ENCODE results near the gene RNF6. TPM values are rescaled to one million over a fixed set of nuclear protein-coding genes. Genes with fewer than 3 reads are reported as not detected.

RNF6 gene
- total and polyA plus RNA-seq, 2 donors (not counting 1 experiment from before 2014, with no cell fraction given) = 20.1 to 52.4 TPM

GRCh38 chr13:26255691-26256277 is 33.7 kb upstream of the RNF6 start:
- DNase-seq = peak; percentile 22

More at GRCh38 chr13:26255691-26256277, 33.7 kb upstream of the RNF6 start:
- Histone ChIP-seq H2AFZ (ENCODE audit: insufficient read depth, low read depth, low read length, poor library complexity, severe bottlenecking) (no peak overlapping the region), H4K20me1 (ENCODE audit: control insufficient read depth, insufficient read depth, low read length, poor library complexity, severe bottlenecking) (peaks cover 8% of the 10 kb centered on the region), H3K4me1 (ENCODE audit: control insufficient read depth in 2 of 2, insufficient read depth in 2 of 2, low read length in 2 of 2) (peaks cover 14 to 17% of the 10 kb centered on the region in 2 donors), H3K27me3 (replicated peaks in 1 of 4; ENCODE audit: control extremely low read depth in 1 of 4, control insufficient read depth in 3 of 4, insufficient read depth in 4 of 4, low read length in 3 of 4) (peaks cover 0 to 4% (median 0%) of the 10 kb centered on the region in 4 experiments), H3K27ac (ENCODE audit: low read length in 2 of 2) (no peak overlapping the region), H3K4me2 (replicated peaks; ENCODE audit: low read depth, low read length, poor library complexity, severe bottlenecking) (peak overlapping the region; percentile 91), H3K9me3 (ENCODE audit: control extremely low read depth in 1 of 3, control insufficient read depth in 2 of 3, insufficient read depth in 1 of 3, low read length in 2 of 3) (no peaks in the 10 kb centered on the region), H3K9ac (ENCODE audit: low read length) (no peak overlapping the region), H3K36me3 (replicated peaks in 1 of 2; ENCODE audit: control extremely low read depth in 1 of 2, control insufficient read depth in 1 of 2, extremely low read depth in 1 of 2, insufficient read depth in 2 of 2, low read length in 1 of 2) (no peaks in the 10 kb centered on the region), H3K79me2 (ENCODE audit: control insufficient read depth, insufficient read depth, low read length) (peaks cover 59% of the 10 kb centered on the region), H3K4me3 (ENCODE audit: control extremely low read depth in 1 of 5, extremely low read depth in 1 of 5, insufficient read depth in 1 of 5, low read depth in 2 of 5, low read length in 4 of 5) (peak overlapping the region in 2 of 5 experiments; percentile 38 to 98)
- TF ChIP-seq CTCF (IDR thresholded peaks at IDR 0.05) (peak; percentile 66), EZH2 (IDR thresholded peaks at IDR 0.05; ENCODE audit: borderline replicate concordance, insufficient read depth, low read depth, low read length, poor library complexity, severe bottlenecking) (no peak)
- Mint-ChIP-seq H3K27me3 (peaks cover 7% of the 10 kb centered on the region), H3K27ac (peak overlapping the region; percentile 56), H3K4me1 (peaks cover 31% of the 10 kb centered on the region), H3K4me3 (peak overlapping the region; percentile 74), H3K9me3 (ENCODE audit: insufficient read depth) (no peaks in the 10 kb centered on the region)
- ChIA-PET POLR2A (interaction anchor here (1.7 kb wide), 1 partner anchor 69 kb away, joined by 4 read pairs; no protein-coding TSS in a partner anchor), CTCF (interaction anchor here (5.0 kb wide), 1 partner anchor 70 kb away, joined by 25 read pairs; no protein-coding TSS in a partner anchor)
- no peak for ATAC-seq (ENCODE audit: low read depth)
- WGBS (ENCODE audit: insufficient coverage) = 94% methylated on average over 7 of the region's 10 CpGs
- intact Hi-C loops (cut with micrococcal nuclease) = loop anchor here (10.0 kb wide), 3 partner anchors 919 to 1981 kb away; partner anchors contain the start of genes GTF3A and USP12

Measured in B cell (primary cell).